OCI-LY7 (cell line): ENCODE data around the gene SPTSSA. TPM values are rescaled to one million over a fixed set of nuclear protein-coding genes. Genes with fewer than 3 reads are reported as not detected.

ENCODE experiments used
- Bru-seq: library from RNA; stranded (reverse); fragments of 400-500 nt; gene quantifications from one replicate; lab custom pipeline; 2021; lab: Mats Ljungman, UMichigan
- BruChase-seq, 2 experiments: library from RNA; stranded (reverse); fragments of 400-500 nt; gene quantifications; one replicate each; lab custom pipeline; 2021; lab: Mats Ljungman, UMichigan
- BruUV-seq: library from RNA; stranded (reverse); fragments of 400-500 nt; replicated peaks from 2 replicates; lab custom pipeline; 2021; lab: Mats Ljungman, UMichigan
- CTCF ChIA-PET: fragments of 300-600 bp; sonication (Branson Sonifier 250); formaldehyde crosslinking; loops from one replicate; lab custom pipeline; 2022; ENCODE audit warnings: antibody characterized with exemption; ENCODE audit not compliant: unreplicated experiment; lab: Charles Lee
- POLR2A ChIA-PET: fragments of 300-600 bp; sonication (Branson Sonifier 250); formaldehyde crosslinking; loops from one replicate; lab custom pipeline; 2022; ENCODE audit warnings: antibody characterized with exemption; lab: Charles Lee
- DNase-seq: peaks from one replicate; pipeline ENCODE4 v3.0.0-alpha.2; 2015; ENCODE audit warnings: low spot score
- H2AFZ ChIP-seq: fragments of 200-600 bp; sonication (generic), shearing (Covaris generic); 2 replicates; pipeline ENCODE4 v1.6.1; 2014; ENCODE audit warnings: mild to moderate bottlenecking, antibody characterized with exemption, low read length, moderate library complexity
- H3K27ac ChIP-seq: fragments of 200-600 bp; sonication (generic); 2 replicates; pipeline ENCODE4 v1.5.1; 2014; ENCODE audit warnings: mixed run types, low read depth, mild to moderate bottlenecking, moderate library complexity, low read length, inconsistent platforms; ENCODE audit not compliant: poor library complexity, severe bottlenecking
- H3K36me3 ChIP-seq: fragments of 200-600 bp; sonication (generic); 2 replicates; pipeline ENCODE4 v1.6.1; 2014; ENCODE audit warnings: mild to moderate bottlenecking, antibody characterized with exemption, low read length, moderate library complexity, mixed read lengths; ENCODE audit not compliant: insufficient read depth
- H3K4me1 ChIP-seq: fragments of 200-600 bp; sonication (generic); 2 replicates; pipeline ENCODE4 v1.5.1; 2014; ENCODE audit warnings: mild to moderate bottlenecking, low read length; ENCODE audit not compliant: insufficient read depth, poor library complexity, severe bottlenecking
- H3K4me2 ChIP-seq: fragments of 200-600 bp; sonication (generic); 2 replicates; pipeline ENCODE4 v1.6.1; 2014; ENCODE audit warnings: mild to moderate bottlenecking, low read length
- H3K4me3 ChIP-seq: fragments of 200-600 bp; sonication (generic); 2 replicates; pipeline ENCODE4 v1.5.1; 2014; ENCODE audit warnings: mild to moderate bottlenecking, low read depth, low read length; ENCODE audit not compliant: poor library complexity, severe bottlenecking
- H3K79me2 ChIP-seq: fragments of 200-600 bp; sonication (generic); 2 replicates; pipeline ENCODE4 v1.6.1; 2016; ENCODE audit warnings: low read depth, mild to moderate bottlenecking, low read length, moderate library complexity, mixed read lengths; ENCODE audit not compliant: insufficient read depth
- H3K9me2 ChIP-seq: fragments of 200-600 bp; sonication (generic); 2 replicates; pipeline ENCODE4 v1.6.1; 2016; ENCODE audit warnings: mild to moderate bottlenecking, low read length, mixed read lengths; ENCODE audit not compliant: insufficient read depth
- H3K9me3 ChIP-seq: fragments of 200-600 bp; sonication (generic); 2 replicates; pipeline ENCODE4 v1.6.1; 2014; ENCODE audit warnings: mild to moderate bottlenecking, mixed run types, low read length, mixed read lengths
- H4K20me1 ChIP-seq: fragments of 200-600 bp; sonication (generic); 2 replicates; pipeline ENCODE4 v1.6.1; 2014; ENCODE audit warnings: mild to moderate bottlenecking, antibody characterized with exemption, low read length, moderate library complexity, mixed read lengths; ENCODE audit not compliant: insufficient read depth
- CTCF ChIP-seq: fragments of 200-600 bp; sonication (generic); conservative IDR thresholded peaks from 2 replicates; pipeline ENCODE4 v1.5.1; 2014; ENCODE audit warnings: mild to moderate bottlenecking, antibody characterized with exemption, low read length, moderate library complexity, mixed read lengths
- EZH2phosphoT487 ChIP-seq: fragments of 200-600 bp; sonication (generic); IDR thresholded peaks from 2 replicates; pipeline ENCODE4 v1.6.1; 2018; ENCODE audit warnings: low read depth, borderline replicate concordance, mild to moderate bottlenecking, mixed run types, antibody characterized with exemption, low read length, moderate library complexity, mixed read lengths
- intact Hi-C: fragments of 100-400 bp; cut with micrococcal nuclease; formaldehyde crosslinking; loops from one replicate; pipeline ENCODE4 v1.10.0; 2022; ENCODE audit not compliant: unreplicated experiment
- long read RNA-seq: library from polyadenylated mRNA; stranded (forward); transcript quantifications from one replicate; pipeline ENCODE4 v2.0.0, GENCODE V29; 2022
- total RNA-seq, 2 experiments: library from RNA; depleted of rRNA in 1 of 2; stranded (reverse); fragments of >200 nt in 1 of 2; shearing (Covaris generic) in 1 of 2; gene quantifications; 2 replicates each; pipeline ENCODE4 v1.2.3, GENCODE V29; 2014 to 2022

SPTSSA gene
- total RNA-seq (2014; rRNA removed; shearing (Covaris generic)) (6.4 and 8.7 TPM in 2 replicates), total RNA-seq (2022) (17.9 and 19.0 TPM in 2 replicates), Bru-seq, nascent RNA (percentile 85 among the genes with signal in this experiment), BruChase-seq, experiment 1, labeled RNA remaining after a 6-hour chase (percentile 91 among the genes with signal in this experiment), BruChase-seq, experiment 2, labeled RNA remaining after a 2-hour chase (percentile 91 among the genes with signal in this experiment)
- long read RNA-seq, transcript SPTSSA-201 (2 exons, 2,777 nt), result major isoform, 10 of 15 reads
- long read RNA-seq, partial matches to known transcripts, result 0 of 15 reads
- long read RNA-seq, other reads (novel, unspliced or antisense), result 5 of 15 reads

- peak; percentile 92 for DNase-seq
- peak within 1 kb of the TSS; percentile 54 for H3K27ac ChIP-seq
- CTCF ChIA-PET, result no interaction called here
- no TSS peak for BruUV-seq
- peak within 1 kb of the TSS; percentile 75 for H3K4me3 ChIP-seq
- peaks cover 18% of the 10 kb centered on the region for H4K20me1 ChIP-seq
- peak within 1 kb of the TSS; percentile 80 for H3K4me2 ChIP-seq
- H3K4me1 ChIP-seq, result peaks cover 25% of the 10 kb centered on the region
- H3K36me3 ChIP-seq, result peaks cover 2% of the 10 kb centered on the region; the same call in 1 of the 2 replicates
- no peaks in the 10 kb centered on the region for H3K9me2 ChIP-seq
- peaks cover 35% of the 10 kb centered on the region for H3K79me2 ChIP-seq
- H3K9me3 ChIP-seq, result no peaks in the 10 kb centered on the region
- intact Hi-C loops, result loop anchor here (5.0 kb wide), 1 partner anchor 75 kb away; the partner anchor contains the start of gene EAPP
- peak within 1 kb of the TSS; percentile 97 for H2AFZ ChIP-seq
- POLR2A ChIA-PET, result no interaction called here
- TF ChIP-seq CTCF, result no peak
- TF ChIP-seq EZH2phosphoT487, result no peak
Measured at GRCh38 chr14:34462132-34462893, at the start of gene SPTSSA. Gene SPTSSA, minus strand, starts transcription at chr14:34462240. Its CDS starts 33 bp downstream, at chr14:34462207.

GRCh38 chr14:34507884-34508283, 45.8 kb upstream of the SPTSSA start:
- no TSS peak for BruUV-seq
- no peak overlapping the region for H3K4me3 ChIP-seq
- H3K4me1 ChIP-seq, result no peaks in the 10 kb centered on the region
- no peak overlapping the region for H2AFZ ChIP-seq
- no peak overlapping the region for H3K4me2 ChIP-seq
- no peaks in the 10 kb centered on the region for H3K9me2 ChIP-seq
- H3K79me2 ChIP-seq, result no peaks in the 10 kb centered on the region
- no peaks in the 10 kb centered on the region for H4K20me1 ChIP-seq
- TF ChIP-seq EZH2phosphoT487 (no peak), CTCF (no peak)
- no peaks in the 10 kb centered on the region for H3K9me3 ChIP-seq
- H3K27ac ChIP-seq, result no peak overlapping the region
- intact Hi-C loops, result no loop called here
- ChIA-PET CTCF (no interaction called here), POLR2A (interaction anchor here (0.6 to 0.7 kb wide), 4 partner anchors 98 to 972 kb away, joined by 3 to 5 read pairs (median 3); no protein-coding TSS in a partner anchor)
- H3K36me3 ChIP-seq, result no peaks in the 10 kb centered on the region
- DNase-seq, result no peak
